IMR-90 (cell line): ENCODE results near the gene ARMC6. TPM values are rescaled to one million over a fixed set of nuclear protein-coding genes. Genes with fewer than 3 reads are reported as not detected.

Experiments used
- ATAC-seq: fragments of 200-7000 bp; cut with Tn5 transposase; 2 replicates; pipeline ENCODE4 v1.9.1; 2020; ENCODE audit warnings: low read depth, mild to moderate bottlenecking, moderate library complexity
- BruUV-seq: library from RNA; stranded (reverse); fragments of 400-500 nt; replicated peaks from 2 replicates; lab custom pipeline; 2021; lab: Mats Ljungman, UMichigan
- CTCF ChIA-PET: fragments of 300-600 bp; formaldehyde crosslinking; extraction: SDS; loops from one replicate; lab custom pipeline; 2021; ENCODE audit warnings: antibody characterized with exemption; lab: Yijun Ruan, JAX
- POLR2A ChIA-PET: fragments of 300-600 bp; sonication (Branson Sonifier 250); formaldehyde crosslinking; loops from one replicate; lab custom pipeline; 2022; ENCODE audit warnings: antibody characterized with exemption; ENCODE audit not compliant: unreplicated experiment; lab: Charles Lee
- DNase-seq: peaks from one replicate; pipeline ENCODE4 v3.0.0; 2013
- H2AFZ ChIP-seq: replicated peaks from 2 replicates; pipeline ENCODE3; 2013; ENCODE audit warnings: low read length, mild to moderate bottlenecking; ENCODE audit not compliant: poor library complexity
- H2AK5ac ChIP-seq: 2 replicates; pipeline ENCODE4 v1.6.1; 2013; ENCODE audit warnings: low read depth, low read length, inconsistent platforms
- H2AK9ac ChIP-seq: replicated peaks from 2 replicates; pipeline ENCODE3; 2013; ENCODE audit warnings: mild to moderate bottlenecking, low read depth, low read length, moderate library complexity; ENCODE audit not compliant: poor library complexity
- H2BK120ac ChIP-seq: 2 replicates; pipeline ENCODE4 v1.6.1; 2013; ENCODE audit warnings: low read depth, low read length, inconsistent platforms
- H2BK15ac ChIP-seq: 3 replicates; pipeline ENCODE4 v1.6.1; 2013; ENCODE audit warnings: low read depth, low read length, inconsistent platforms
- H2BK20ac ChIP-seq: 2 replicates; pipeline ENCODE4 v1.6.1; 2013; ENCODE audit warnings: low read depth, mild to moderate bottlenecking, inconsistent platforms, low read length, moderate library complexity
- H2BK5ac ChIP-seq: 2 replicates; pipeline ENCODE4 v1.6.1; 2013; ENCODE audit warnings: mild to moderate bottlenecking, low read depth, low read length, inconsistent platforms; ENCODE audit not compliant: poor library complexity, severe bottlenecking
- H3K14ac ChIP-seq: replicated peaks from 2 replicates; pipeline ENCODE4 v1.6.1; 2013; ENCODE audit warnings: low read depth, low read length, inconsistent platforms
- H3K18ac ChIP-seq: 2 replicates; pipeline ENCODE4 v1.6.1; 2013; ENCODE audit warnings: low read depth, low read length, control low read depth
- H3K23ac ChIP-seq: 2 replicates; pipeline ENCODE4 v1.6.1; 2013; ENCODE audit warnings: low read depth, low read length, inconsistent platforms
- H3K27ac ChIP-seq: 2 replicates; pipeline ENCODE4 v1.5.1; 2013; ENCODE audit warnings: mild to moderate bottlenecking, control low read depth, low read length; ENCODE audit not compliant: insufficient read depth
- H3K27me3 ChIP-seq: 2 replicates; pipeline ENCODE4 v1.6.1; 2013; ENCODE audit warnings: low read length; ENCODE audit not compliant: control insufficient read depth, insufficient read depth
- H3K36me3 ChIP-seq: 2 replicates; pipeline ENCODE4 v1.6.1; 2013; ENCODE audit warnings: low read length, mixed read lengths; ENCODE audit not compliant: control insufficient read depth, insufficient read depth
- H3K4ac ChIP-seq: 2 replicates; pipeline ENCODE4 v1.6.1; 2013; ENCODE audit warnings: low read depth, low read length, inconsistent platforms
- H3K4me1 ChIP-seq: 2 replicates; pipeline ENCODE4 v1.6.1; 2013; ENCODE audit warnings: low read length, mixed read lengths; ENCODE audit not compliant: control insufficient read depth, insufficient read depth
- H3K4me2 ChIP-seq: 2 replicates; pipeline ENCODE4 v1.6.1; 2013; ENCODE audit warnings: low read depth, mild to moderate bottlenecking, control low read depth, low read length, moderate library complexity
- H3K4me3 ChIP-seq: 2 replicates; pipeline ENCODE4 v1.5.1; 2013; ENCODE audit warnings: low read depth, mild to moderate bottlenecking, control low read depth, low read length, moderate library complexity; ENCODE audit not compliant: insufficient read depth
- H3K56ac ChIP-seq: 2 replicates; pipeline ENCODE4 v1.6.1; 2013; ENCODE audit warnings: low read length, inconsistent platforms; ENCODE audit not compliant: insufficient read depth; ENCODE audit errors: extremely low read depth
- H3K79me1 ChIP-seq, 2 experiments: 2 replicates each; pipeline ENCODE4 v1.6.1; 2013; ENCODE audit warnings: low read length in 2 of 2, inconsistent platforms in 1 of 2, low read depth in 1 of 2
- H3K9ac ChIP-seq: 2 replicates; pipeline ENCODE4 v1.6.1; 2013; ENCODE audit warnings: low read depth, low read length, control low read depth
- H3K9me1 ChIP-seq: 2 replicates; pipeline ENCODE4 v1.6.1; 2013; ENCODE audit warnings: low read length, inconsistent platforms; ENCODE audit not compliant: insufficient read depth
- H3K9me3 ChIP-seq: 2 replicates; pipeline ENCODE4 v1.6.1; 2013; ENCODE audit warnings: low read length; ENCODE audit not compliant: control insufficient read depth, insufficient read depth
- H4K20me1 ChIP-seq: 2 replicates; pipeline ENCODE4 v1.6.1; 2013; ENCODE audit warnings: low read length, inconsistent platforms; ENCODE audit not compliant: insufficient read depth
- H4K5ac ChIP-seq: 2 replicates; pipeline ENCODE4 v1.6.1; 2013; ENCODE audit warnings: mild to moderate bottlenecking, low read depth, low read length, control low read depth
- H4K8ac ChIP-seq, 2 experiments: 2 replicates each; pipeline ENCODE4 v1.6.1; 2013; ENCODE audit warnings: low read depth in 2 of 2, low read length in 2 of 2, control low read depth in 1 of 2, inconsistent platforms in 1 of 2
- H4K91ac ChIP-seq: 2 replicates; pipeline ENCODE4 v1.6.1; 2013; ENCODE audit warnings: low read depth, low read length, inconsistent platforms; ENCODE audit not compliant: insufficient read depth
- CEBPB ChIP-seq: IDR thresholded peaks from 2 replicates; pipeline ENCODE4 v1.6.1; 2012; ENCODE audit warnings: low read depth, low read length, improper control_type of control experiment
- CHD1 ChIP-seq: IDR thresholded peaks from 2 replicates; pipeline ENCODE4 v1.6.1; 2012; ENCODE audit warnings: low read depth, low read length, improper control_type of control experiment
- CTCF ChIP-seq: conservative IDR thresholded peaks from 2 replicates; pipeline ENCODE4 v1.5.1; 2012; ENCODE audit warnings: mild to moderate bottlenecking, low read depth, low read length, improper control_type of control experiment
- FOS ChIP-seq: fragments of 150-350 bp; IDR thresholded peaks from 2 replicates; pipeline ENCODE4 v1.6.1; 2016; ENCODE audit warnings: low read depth, low read length
- MAFK ChIP-seq: IDR thresholded peaks from 2 replicates; pipeline ENCODE4 v1.6.1; 2012; ENCODE audit warnings: low read depth, low read length, improper control_type of control experiment
- MAZ ChIP-seq: IDR thresholded peaks from 2 replicates; pipeline ENCODE4 v1.6.1; 2012; ENCODE audit warnings: low read depth, mild to moderate bottlenecking, low read length, improper control_type of control experiment, moderate library complexity, borderline replicate concordance
- MXI1 ChIP-seq: IDR thresholded peaks from 2 replicates; pipeline ENCODE4 v1.6.1; 2012; ENCODE audit warnings: low read depth, mild to moderate bottlenecking, low read length, moderate library complexity, borderline replicate concordance
- NFE2L2 ChIP-seq: fragments of 150-350 bp; IDR thresholded peaks from 2 replicates; pipeline ENCODE4 v1.6.1; 2016; ENCODE audit warnings: low read depth, mild to moderate bottlenecking, low read length
- POLR2A ChIP-seq: IDR thresholded peaks from 2 replicates; pipeline ENCODE4 v1.6.1; 2012; ENCODE audit warnings: mild to moderate bottlenecking, low read depth, low read length
- RAD21 ChIP-seq: IDR thresholded peaks from 2 replicates; pipeline ENCODE4 v1.6.1; 2012; ENCODE audit warnings: low read length, improper control_type of control experiment
- RCOR1 ChIP-seq: IDR thresholded peaks from 2 replicates; pipeline ENCODE4 v1.6.1; 2012; ENCODE audit warnings: mild to moderate bottlenecking, low read length, improper control_type of control experiment; ENCODE audit not compliant: insufficient replicate concordance
- RFX5 ChIP-seq: IDR thresholded peaks from 2 replicates; pipeline ENCODE4 v1.8.0; 2012; ENCODE audit warnings: low read depth, mild to moderate bottlenecking, low read length, moderate library complexity
- SMC3 ChIP-seq: fragments of 150-350 bp; IDR thresholded peaks from 2 replicates; pipeline ENCODE4 v1.6.1; 2016; ENCODE audit warnings: low read depth, mild to moderate bottlenecking, antibody characterized with exemption, low read length, moderate library complexity
- USF2 ChIP-seq: fragments of 150-350 bp; IDR thresholded peaks from 2 replicates; pipeline ENCODE4 v1.6.1; 2017; ENCODE audit warnings: mild to moderate bottlenecking, antibody characterized with exemption, low read length, low read depth
- WGBS, 2 experiments: methylation state at CpG; one replicate each; pipeline versions ENCODE4 v1.1.5 to v1.1.7; 2013; ENCODE audit warnings: missing lambda C conversion rate in 2 of 2; ENCODE audit not compliant: insufficient read length in 1 of 2; ENCODE audit errors: extremely low coverage in 2 of 2; 5-methylcytosine and 5-hydroxymethylcytosine counted together
- dilution Hi-C: fragments of 300-500 bp; cut with HindIII; formaldehyde crosslinking; loops from one replicate; pipeline ENCODE4 v1.14.3; 2018; ENCODE audit warnings: low sequenced_read_pairs; ENCODE audit not compliant: unreplicated experiment
- in situ Hi-C: fragments of 300-500 bp; cut with MboI; formaldehyde crosslinking; loops from 3 replicates; pipeline ENCODE4 v1.14.3; 2019; ENCODE audit warnings: low sequenced_read_pairs, inconsistent platforms, mixed read lengths
- intact Hi-C: fragments of 100-400 bp; cut with micrococcal nuclease; formaldehyde crosslinking; loops from 2 replicates; pipeline ENCODE4 v1.10.0; 2022
- polyA plus RNA-seq, 3 experiments: library from polyadenylated mRNA; depleted of rRNA; stranded (reverse); fragments of >200 nt; gene quantifications; 2 replicates each; pipeline ENCODE4 v1.2.3, GENCODE V29; 2012; ENCODE audit warnings: low replicate concordance in 1 of 3
- total RNA-seq: library from RNA; depleted of rRNA; stranded (reverse); fragments of >200 nt; gene quantifications from 2 replicates; pipeline ENCODE4 v1.2.3, GENCODE V29; 2012
- TF ChIP-seq, protein P1 (sequence below): fragments of 150-350 bp; IDR thresholded peaks from 2 replicates; pipeline ENCODE4 v1.6.1; 2016; ENCODE audit warnings: low read depth, mild to moderate bottlenecking, low read length, moderate library complexity, borderline replicate concordance

ARMC6 gene
- total and polyA plus RNA-seq, 2 of the 4 experiments (the other 2 are of a cell fraction), result 41.5 to 52.7 TPM

DNA sequence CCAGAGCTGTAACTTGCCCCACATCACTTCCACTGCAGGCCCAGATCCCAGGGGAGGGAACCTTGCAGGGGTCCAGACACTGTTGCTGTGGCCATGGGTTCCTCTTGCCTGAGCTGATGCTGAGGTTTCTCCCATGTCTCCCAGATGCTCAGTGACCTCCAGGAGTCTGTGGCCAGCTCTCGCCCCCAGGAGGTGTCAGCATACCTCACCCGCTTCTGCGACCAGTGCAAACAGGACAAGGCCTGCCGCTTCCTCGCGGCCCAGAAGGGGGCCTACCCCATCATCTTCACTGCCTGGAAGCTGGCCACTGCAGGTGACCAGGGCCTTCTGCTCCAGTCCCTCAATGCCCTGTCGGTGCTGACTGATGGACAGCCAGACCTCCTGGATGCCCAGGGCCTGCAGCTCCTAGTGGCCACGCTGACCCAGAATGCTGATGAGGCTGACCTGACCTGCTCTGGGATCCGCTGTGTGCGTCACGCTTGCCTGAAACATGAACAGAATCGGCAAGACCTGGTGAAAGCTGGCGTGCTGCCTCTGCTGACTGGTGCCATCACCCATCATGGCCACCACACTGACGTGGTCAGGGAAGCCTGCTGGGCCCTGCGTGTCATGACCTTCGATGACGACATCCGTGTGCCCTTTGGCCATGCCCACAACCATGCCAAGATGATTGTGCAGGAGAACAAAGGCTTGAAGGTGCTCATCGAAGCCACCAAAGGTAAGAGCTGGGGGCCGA, 18.2 kb downstream of the ARMC6 start:
- ATAC-seq, result no peak
- DNase-seq, result no peak
- TF ChIP-seq USF2, result no peak
- no peak for TF ChIP-seq CTCF
- no peak for TF ChIP-seq MAZ
- TF ChIP-seq, protein P1, sequence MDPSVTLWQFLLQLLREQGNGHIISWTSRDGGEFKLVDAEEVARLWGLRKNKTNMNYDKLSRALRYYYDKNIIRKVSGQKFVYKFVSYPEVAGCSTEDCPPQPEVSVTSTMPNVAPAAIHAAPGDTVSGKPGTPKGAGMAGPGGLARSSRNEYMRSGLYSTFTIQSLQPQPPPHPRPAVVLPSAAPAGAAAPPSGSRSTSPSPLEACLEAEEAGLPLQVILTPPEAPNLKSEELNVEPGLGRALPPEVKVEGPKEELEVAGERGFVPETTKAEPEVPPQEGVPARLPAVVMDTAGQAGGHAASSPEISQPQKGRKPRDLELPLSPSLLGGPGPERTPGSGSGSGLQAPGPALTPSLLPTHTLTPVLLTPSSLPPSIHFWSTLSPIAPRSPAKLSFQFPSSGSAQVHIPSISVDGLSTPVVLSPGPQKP, result no peak
- no peak for TF ChIP-seq SMC3
- no peak for TF ChIP-seq MAFK
- no peak for TF ChIP-seq RFX5
- TF ChIP-seq POLR2A, result no peak
- no peak for TF ChIP-seq CHD1
- no peak for TF ChIP-seq CEBPB
- TF ChIP-seq RCOR1, result no peak
- no peak for TF ChIP-seq FOS
- no peak for TF ChIP-seq RAD21
- TF ChIP-seq NFE2L2, result no peak
- no peak for TF ChIP-seq MXI1

More for the DNA sequence above, 18.2 kb downstream of the ARMC6 start:
- Histone ChIP-seq H3K36me3 (peaks cover 52% of the 10 kb centered on the region), H2BK20ac (no peak overlapping the region), H3K4me3 (no peak overlapping the region), H3K4me2 (no peak overlapping the region), H3K27me3 (no peaks in the 10 kb centered on the region), H2BK120ac (no peak overlapping the region), H2AK9ac (no peak overlapping the region), H3K9ac (no peak overlapping the region), H3K27ac (no peak overlapping the region), H3K4ac (no peak overlapping the region), H4K5ac (no peak overlapping the region), H3K79me1 (peaks cover 0 to 19% of the 10 kb centered on the region in 2 experiments; a peak in 1 of 4 replicates), H3K9me3 (no peaks in the 10 kb centered on the region), H4K8ac (no peak overlapping the region), H2BK5ac (no peak overlapping the region), H3K4me1 (no peaks in the 10 kb centered on the region), H4K20me1 (no peaks in the 10 kb centered on the region; the same call in 1 of the 2 replicates), H3K56ac (no peak overlapping the region), H4K91ac (no peak overlapping the region), H3K14ac (no peak overlapping the region), H3K9me1 (no peaks in the 10 kb centered on the region; the same call in 1 of the 2 replicates), H2AK5ac (no peak overlapping the region), H2BK15ac (no peak overlapping the region), H3K23ac (no peak overlapping the region), H2AFZ (no peak overlapping the region), H3K18ac (no peak overlapping the region)
- WGBS, 2 experiments, result 92% methylated on average over 17 of the region's 20 CpGs; no CpG with 5 or more reads in 1 of the 2 experiments
- dilution Hi-C loops (no loop called here), in situ Hi-C loops (no loop called here), intact Hi-C loops (no loop called here)
- ChIA-PET POLR2A (no interaction called here), CTCF (interaction anchor here (0.6 kb wide), 1 partner anchor 374 kb away, joined by 3 read pairs; no protein-coding TSS in a partner anchor)
- no TSS peak for BruUV-seq
